Measurements from ENCODE around the gene NHERF2.
"Not testable (repeated sequence)": the region's sequence is repeated elsewhere in the genome, so short reads cannot be mapped to it uniquely, and the experiment has no call there.

NHERF2 gene

DNA sequence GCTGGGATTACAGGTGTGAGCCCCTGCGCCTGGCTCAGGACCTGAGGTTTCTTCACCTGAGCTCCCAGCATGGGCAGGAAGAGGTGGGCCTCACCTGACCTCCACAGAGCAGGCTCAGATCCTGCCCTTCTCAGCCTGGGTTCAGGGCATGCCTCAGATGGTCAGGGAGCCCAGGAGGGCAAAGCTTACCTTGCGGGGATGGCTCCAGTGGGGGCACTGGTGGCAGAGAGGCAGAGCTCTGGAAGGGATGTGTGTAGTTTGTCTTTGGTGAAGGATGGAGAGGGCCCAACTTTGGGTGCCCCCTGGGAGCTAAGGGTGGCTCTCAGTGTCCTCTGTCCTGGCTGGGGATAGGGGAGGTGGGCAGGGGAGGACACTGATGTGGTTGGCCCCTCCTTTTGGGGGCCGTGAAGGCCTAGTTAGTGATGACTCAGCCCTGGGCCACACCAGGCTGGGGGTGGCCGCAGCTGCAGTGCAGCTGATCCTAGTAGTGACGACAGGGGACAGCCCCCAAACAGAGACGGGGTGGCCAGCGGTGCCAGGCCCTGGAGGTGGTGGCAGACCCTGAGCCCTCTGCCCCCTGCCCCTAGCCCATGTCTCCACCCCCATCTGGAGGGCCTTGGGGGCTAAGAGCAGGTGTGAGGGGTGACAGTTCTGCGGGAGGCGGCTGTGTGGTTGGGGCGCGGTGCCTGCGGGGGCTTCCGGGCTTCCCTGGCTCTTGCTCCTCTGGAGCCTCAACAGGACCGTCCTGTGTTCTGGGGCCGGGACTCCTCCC, 5.8 kb downstream of the NHERF2 start:
- no peak for DNase-seq
- TF ChIP-seq POLR2A (IDR thresholded peaks at IDR 0.05; ENCODE audit: low read length) (no peak), GATA1 (IDR thresholded peaks at IDR 0.05; ENCODE audit: low read depth, low read length) (no peak)

DNA sequence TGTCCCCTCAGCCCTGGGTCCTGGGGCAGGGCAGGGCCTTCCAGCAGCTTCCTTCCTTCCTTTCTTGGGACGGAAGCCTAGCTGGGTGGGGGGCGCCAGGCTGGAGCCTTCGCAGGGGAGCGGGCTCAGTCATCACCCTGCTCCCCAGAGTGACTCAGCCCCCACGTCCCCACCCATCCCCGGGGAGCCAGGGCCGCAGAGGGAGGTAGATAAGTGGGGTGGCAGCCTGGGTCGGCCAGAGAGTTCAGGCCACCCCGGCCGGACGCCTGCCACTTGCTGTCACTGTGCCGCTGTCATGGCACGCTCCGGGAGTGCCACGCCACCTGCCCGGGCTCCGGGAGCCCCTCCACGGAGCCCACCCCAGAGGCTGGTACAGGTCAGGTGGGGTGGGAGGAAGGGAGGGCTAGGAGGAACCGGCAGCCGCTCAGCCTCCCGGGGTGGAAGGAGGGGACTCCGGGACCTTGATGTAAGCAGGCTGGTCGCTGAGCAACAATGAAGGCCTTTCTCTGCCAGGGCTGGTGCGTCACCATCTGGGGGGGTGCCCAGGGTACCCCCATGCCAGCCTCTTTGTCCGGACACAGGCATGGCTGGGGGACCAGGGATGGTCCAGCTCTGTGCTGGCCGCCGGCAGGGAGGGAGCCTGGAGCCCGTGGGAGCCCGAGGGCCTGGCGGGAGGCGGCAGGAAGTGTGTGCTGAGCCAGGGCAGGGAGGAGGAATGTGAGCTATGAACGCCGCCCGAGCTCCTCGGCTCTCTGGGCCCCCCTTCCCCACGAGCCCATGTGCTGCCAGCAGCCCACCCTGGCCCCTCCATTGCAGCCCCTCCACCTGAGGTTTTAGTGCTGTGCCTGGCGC, 6.6 kb downstream of the NHERF2 start:
- DNase-seq, result no peak

GRCh38 chr16:2033909-2034695, 7.4 kb downstream of the NHERF2 start:
- DNase-seq, result not testable (repeated sequence)

More for the DNA sequence above, 6.6 kb downstream of the NHERF2 start:
- no peak for TF ChIP-seq POLR2A (IDR thresholded peaks at IDR 0.05; ENCODE audit: low read length)
- no peak for TF ChIP-seq GATA1 (IDR thresholded peaks at IDR 0.05; ENCODE audit: low read depth, low read length)

DNA sequence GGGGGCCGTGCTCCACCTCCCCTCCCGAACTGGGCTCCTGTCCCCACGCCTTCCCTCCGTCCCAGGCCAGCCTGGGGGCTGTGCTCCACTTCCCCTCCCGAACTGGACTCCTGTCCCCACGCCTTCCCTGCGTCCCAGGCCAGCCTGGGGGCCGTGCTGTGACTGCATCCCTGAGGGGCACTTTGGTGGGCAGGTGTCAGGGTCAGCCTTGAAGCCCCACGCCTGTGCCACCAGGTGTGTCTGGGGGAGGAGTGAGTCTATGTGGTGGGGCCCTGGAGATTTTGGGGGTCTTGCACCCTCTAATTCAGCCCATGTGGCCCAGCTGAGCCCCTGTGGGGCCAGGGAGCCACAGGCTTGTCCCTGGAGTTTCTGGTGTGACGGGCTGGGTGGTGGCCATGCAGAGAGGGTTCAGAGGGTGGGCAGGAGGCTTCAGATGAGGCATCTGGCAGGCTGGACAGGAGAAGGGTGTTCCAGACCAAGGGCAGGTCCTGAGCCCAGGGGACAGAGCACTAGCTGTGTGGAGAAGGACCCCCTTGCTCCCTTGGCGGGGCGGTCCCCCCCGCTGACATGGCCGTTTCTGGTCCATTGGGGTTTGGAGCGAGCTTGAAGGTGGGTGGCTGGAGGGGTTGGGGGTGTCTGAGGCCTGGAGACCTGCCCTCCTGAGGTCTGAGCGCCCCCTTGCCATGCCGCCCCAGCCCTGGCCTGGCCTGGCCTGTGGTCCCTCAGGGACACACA, 8.2 kb downstream of the NHERF2 start:
- DNase-seq, result no peak
- TF ChIP-seq GATA1 (IDR thresholded peaks at IDR 0.05; ENCODE audit: low read depth, low read length), result no peak
- no peak for TF ChIP-seq POLR2A (IDR thresholded peaks at IDR 0.05; ENCODE audit: low read length)

GRCh38 chr16:2035431-2036199, 8.9 kb downstream of the NHERF2 start:
- no peak for TF ChIP-seq POLR2A (IDR thresholded peaks at IDR 0.05; ENCODE audit: low read length)
- no peak for TF ChIP-seq GATA1 (IDR thresholded peaks at IDR 0.05; ENCODE audit: low read depth, low read length)
- no peak for DNase-seq

DNA sequence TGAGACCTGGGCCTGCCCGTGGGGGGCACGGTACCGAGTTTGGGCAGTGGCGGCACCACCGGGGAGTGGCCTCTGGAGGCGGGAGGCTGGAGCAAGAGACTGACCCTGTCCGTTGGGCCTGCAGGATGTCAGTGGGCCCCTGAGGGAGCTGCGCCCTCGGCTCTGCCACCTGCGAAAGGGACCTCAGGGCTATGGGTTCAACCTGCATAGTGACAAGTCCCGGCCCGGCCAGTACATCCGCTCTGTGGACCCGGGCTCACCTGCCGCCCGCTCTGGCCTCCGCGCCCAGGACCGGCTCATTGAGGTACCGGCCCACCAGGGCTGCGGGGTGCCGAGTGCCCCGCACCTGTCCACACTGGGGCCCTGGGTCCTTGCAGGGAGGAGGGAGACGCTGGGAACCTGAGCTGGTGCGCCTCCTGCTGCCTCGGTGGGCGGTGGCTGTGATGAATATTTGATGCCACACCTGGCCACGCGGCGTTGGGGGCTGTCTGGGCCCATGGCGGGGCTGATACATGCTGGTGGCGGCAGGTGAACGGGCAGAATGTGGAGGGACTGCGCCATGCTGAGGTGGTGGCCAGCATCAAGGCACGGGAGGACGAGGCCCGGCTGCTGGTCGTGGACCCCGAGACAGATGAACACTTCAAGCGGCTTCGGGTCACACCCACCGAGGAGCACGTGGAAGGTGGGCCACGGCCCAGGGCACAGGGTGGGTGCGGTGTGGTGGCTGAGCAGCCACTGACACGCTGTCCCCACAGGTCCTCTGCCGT, 9.7 kb downstream of the NHERF2 start:
- no peak for DNase-seq
- TF ChIP-seq GATA1 (IDR thresholded peaks at IDR 0.05; ENCODE audit: low read depth, low read length) (no peak), POLR2A (IDR thresholded peaks at IDR 0.05; ENCODE audit: low read length) (no peak)

DNA sequence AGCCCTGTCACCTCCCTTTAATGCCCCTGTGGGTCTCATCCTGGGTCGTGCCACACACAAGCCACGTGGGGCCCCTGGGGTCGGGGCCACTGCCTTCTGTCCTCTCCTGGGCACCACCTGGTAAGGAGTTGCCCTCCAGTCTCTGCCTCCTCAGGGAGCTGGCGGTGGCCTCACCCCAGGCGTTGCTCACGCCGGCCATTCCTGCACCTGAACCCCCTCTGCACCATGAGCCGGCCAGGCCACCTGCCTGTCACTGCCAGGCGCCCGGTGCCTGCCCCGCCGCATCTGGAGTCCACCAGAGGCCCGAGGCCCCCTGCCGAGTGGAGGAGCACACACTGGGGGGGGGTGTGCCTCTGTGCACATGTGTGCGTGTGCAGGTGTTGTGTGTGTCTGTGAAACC, 10.4 kb downstream of the NHERF2 start:
- TF ChIP-seq POLR2A (IDR thresholded peaks at IDR 0.05; ENCODE audit: low read length), result no peak
- TF ChIP-seq GATA1 (IDR thresholded peaks at IDR 0.05; ENCODE audit: low read depth, low read length), result no peak
- no peak for DNase-seq

DNA sequence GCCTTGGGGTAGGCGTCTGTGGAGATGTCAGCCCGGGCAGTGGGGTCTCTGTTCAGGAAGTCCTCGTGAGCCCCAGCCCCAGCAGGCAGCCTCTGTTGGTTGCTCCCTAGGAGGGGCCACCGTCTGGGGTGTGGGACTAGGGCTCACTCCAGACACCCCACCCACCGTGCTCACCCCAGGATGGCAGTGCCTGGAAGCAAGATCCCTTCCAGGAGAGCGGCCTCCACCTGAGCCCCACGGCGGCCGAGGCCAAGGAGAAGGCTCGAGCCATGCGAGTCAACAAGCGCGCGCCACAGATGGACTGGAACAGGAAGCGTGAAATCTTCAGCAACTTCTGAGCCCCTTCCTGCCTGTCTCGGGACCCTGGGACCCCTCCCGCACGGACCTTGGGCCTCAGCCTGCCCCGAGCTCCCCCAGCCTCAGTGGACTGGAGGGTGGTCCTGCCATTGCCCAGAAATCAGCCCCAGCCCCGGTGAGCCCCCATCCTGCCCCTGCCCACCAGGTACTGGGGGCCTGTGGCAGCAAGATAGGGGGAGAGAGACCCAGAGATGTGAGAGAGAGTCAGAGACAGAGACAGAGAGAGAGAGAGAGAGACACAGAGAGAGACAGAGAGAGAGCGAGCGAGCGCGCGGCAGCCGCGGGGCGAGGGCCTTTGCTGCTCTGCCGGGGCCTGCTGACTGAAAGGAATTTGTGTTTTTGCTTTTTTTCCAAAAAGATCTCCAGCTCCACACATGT, 11.1 kb downstream of the NHERF2 start:
- no peak for DNase-seq
- TF ChIP-seq GATA1 (IDR thresholded peaks at IDR 0.05; ENCODE audit: low read depth, low read length) (no peak), POLR2A (IDR thresholded peaks at IDR 0.05; ENCODE audit: low read length) (no peak)

DNA sequence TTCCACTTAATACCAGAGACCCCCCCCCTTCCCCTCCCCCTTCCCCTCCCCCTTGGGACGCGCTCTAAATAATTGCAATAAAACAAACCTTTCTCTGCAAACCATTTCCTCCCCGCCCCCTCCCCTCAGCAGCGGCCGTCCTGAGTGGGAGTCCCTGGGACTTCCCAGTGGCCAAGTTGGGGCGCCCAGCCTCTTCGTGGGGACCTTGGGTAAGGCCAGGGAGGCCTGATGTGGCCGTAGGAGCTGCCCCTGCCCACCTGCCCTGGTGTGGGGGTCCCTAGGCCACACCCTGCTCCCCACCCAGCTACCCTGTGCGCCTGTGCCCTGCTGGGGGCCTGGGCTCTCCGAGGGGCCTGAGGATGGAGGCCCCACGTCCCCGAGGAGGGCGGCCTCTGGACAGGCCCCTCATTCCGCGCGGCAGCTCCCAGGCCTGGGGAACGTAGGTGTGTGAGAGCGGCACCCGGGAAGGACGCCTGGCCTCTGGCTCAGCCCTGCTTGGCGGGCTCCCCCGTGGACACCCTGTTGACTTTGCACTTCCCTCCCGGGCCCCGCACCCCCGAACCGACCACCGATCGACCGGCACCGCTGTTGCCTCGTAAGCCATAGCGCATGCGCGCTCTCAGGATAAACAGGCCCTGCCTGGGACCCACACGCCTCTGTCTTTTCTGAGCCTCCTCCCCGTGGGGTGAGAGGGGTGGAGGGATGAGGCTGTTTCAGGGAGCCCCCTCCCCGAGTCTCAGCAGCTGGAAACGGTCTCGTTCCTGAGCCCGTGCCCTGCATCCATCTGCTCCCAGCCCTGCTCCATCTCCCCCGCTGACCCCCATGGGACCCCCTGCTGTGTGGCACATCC, 11.9 kb downstream of the NHERF2 start:
- DNase-seq, result no peak
- TF ChIP-seq GATA1 (IDR thresholded peaks at IDR 0.05; ENCODE audit: low read depth, low read length) (no peak), POLR2A (IDR thresholded peaks at IDR 0.05; ENCODE audit: low read length) (no peak)

GRCh38 chr16:2039274-2040031, 12.8 kb downstream of the NHERF2 start:
- TF ChIP-seq POLR2A (IDR thresholded peaks at IDR 0.05; ENCODE audit: low read length) (no peak), GATA1 (IDR thresholded peaks at IDR 0.05; ENCODE audit: low read depth, low read length) (no peak)
- no peak for DNase-seq
